ENCODE measurements around the gene NOTO.
"Not testable (repeated sequence)": the region's sequence is repeated elsewhere in the genome, so short reads cannot be mapped to it uniquely, and the experiment has no call there.

NOTO gene

DNA sequence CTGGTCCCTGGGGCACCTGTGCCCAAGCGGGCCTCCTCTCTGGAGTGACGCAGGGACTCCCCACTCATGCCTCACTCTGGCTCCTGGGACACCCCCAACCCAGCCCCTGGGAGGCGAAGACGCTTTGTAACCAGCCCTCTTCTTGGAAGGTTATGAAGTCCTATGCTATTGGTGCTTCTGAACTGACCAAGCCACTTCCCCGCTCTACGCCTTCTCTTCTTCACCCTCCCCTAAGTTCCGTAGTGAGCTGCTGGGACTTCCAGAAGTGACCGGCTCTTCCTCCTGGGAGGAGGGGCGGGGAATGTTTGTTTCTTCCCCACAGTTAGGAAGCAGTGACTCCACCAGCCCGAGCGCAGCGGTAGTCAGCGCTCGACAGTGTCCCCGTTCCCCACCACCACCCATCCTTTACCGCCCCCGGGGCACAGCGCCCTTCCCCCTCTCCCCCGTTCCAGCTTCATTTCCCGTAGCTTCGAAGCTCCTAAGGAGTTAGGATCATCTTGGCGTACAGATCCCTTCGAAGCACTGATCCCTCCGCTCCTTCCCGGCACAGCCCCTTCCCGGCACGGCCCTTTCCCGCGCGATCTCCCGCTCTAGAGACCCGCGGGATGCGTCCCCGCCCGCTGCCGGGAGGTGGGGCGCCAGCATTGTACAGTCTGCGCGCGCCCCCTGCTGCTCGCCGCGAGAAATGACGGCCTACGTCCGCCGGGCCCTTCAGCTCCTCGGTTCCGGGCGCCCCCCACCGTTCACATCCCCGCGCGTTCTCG, 25.3 kb upstream of the NOTO start:
- H3K4me3 ChIP-seq (ENCODE audit: low read depth, low read length): peak overlapping the region; percentile 49
- no peak for DNase-seq (ENCODE audit: low read depth)
- TF ChIP-seq, protein P1, sequence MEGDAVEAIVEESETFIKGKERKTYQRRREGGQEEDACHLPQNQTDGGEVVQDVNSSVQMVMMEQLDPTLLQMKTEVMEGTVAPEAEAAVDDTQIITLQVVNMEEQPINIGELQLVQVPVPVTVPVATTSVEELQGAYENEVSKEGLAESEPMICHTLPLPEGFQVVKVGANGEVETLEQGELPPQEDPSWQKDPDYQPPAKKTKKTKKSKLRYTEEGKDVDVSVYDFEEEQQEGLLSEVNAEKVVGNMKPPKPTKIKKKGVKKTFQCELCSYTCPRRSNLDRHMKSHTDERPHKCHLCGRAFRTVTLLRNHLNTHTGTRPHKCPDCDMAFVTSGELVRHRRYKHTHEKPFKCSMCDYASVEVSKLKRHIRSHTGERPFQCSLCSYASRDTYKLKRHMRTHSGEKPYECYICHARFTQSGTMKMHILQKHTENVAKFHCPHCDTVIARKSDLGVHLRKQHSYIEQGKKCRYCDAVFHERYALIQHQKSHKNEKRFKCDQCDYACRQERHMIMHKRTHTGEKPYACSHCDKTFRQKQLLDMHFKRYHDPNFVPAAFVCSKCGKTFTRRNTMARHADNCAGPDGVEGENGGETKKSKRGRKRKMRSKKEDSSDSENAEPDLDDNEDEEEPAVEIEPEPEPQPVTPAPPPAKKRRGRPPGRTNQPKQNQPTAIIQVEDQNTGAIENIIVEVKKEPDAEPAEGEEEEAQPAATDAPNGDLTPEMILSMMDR (IDR thresholded peaks at IDR 0.05; ENCODE audit: control insufficient read depth, extremely low read depth, insufficient read depth): peak; percentile 94

DNA sequence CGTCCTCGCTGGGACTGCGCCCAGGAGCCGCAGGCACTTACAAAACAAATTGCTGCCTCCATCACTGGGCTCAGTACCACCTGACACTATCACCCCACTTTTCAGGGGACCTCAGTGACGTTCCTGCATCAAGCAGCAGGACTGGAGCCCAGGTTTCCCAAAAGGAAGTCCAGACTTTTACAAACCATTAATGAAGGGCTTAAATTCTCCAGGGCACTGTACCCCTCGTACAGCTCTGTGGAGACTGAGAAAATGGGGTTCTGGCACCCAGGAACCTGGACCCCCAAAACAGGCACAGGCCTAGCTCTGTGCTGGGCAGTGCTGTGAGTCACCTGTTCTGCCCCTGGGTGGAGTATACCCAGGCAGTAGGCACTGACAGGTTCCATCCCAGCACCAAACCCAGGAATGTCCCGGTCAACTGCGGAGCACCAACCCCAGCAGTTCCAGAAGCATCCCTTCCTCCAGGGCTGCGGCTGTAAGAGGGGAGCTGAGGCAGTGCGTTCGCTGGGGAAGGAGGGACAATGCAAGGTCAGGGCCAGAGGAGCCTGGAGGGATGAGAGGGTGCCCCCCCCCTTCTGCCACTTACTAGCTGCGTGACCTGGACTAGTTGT, 24.6 kb upstream of the NOTO start:
- TF ChIP-seq, protein P1 (IDR thresholded peaks at IDR 0.05; ENCODE audit: control insufficient read depth, extremely low read depth, insufficient read depth): no peak
- H3K4me3 ChIP-seq (ENCODE audit: low read depth, low read length): peak overlapping the region; percentile 49
- no peak for DNase-seq (ENCODE audit: low read depth)

DNA sequence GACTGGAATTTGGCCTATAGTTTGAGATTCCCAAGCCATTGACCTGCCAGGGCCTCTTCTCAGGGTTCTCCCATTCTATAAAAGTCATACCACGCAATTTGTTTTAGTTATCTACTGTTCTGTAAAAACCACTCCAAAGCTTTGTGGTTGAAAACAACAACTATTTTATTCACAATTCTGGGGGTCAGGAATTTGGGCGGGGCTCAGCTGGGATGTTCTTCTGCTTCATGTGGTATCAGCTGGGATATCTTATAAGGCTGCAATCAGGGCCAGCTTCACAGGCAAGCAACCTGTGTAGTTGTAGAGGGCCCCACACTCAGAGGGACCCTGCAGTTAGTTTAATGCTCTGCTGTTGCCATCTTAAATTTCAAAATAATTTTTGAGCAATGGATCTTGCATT, 16.4 kb upstream of the NOTO start:
- TF ChIP-seq, protein P1 (IDR thresholded peaks at IDR 0.05; ENCODE audit: control insufficient read depth, extremely low read depth, insufficient read depth): no peak
- H3K4me3 ChIP-seq (ENCODE audit: low read depth, low read length): no peak overlapping the region
- DNase-seq (ENCODE audit: low read depth): no peak

DNA sequence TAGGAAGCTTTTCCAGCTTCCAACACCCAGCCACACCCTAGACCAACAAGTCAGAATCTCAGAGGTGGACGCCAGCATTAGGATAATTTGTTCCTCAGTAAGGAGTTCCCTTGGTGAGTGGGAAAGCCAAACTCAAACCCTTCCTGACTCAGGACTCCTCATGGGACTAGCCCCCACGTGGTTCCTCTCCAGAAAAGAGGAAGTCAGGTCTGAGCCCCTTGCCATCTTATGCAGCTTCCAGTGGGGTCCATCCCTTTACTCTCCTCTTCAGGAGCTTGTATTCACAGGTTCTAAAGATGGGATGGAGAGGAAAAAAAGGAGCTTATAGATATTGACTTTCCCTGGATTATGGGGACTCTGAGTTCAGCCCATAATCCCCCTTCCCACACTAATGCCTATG, 14.8 kb upstream of the NOTO start:
- TF ChIP-seq, protein P1 (IDR thresholded peaks at IDR 0.05; ENCODE audit: control insufficient read depth, extremely low read depth, insufficient read depth): no peak
- H3K4me3 ChIP-seq (ENCODE audit: low read depth, low read length): no peak overlapping the region
- no peak for DNase-seq (ENCODE audit: low read depth)

DNA sequence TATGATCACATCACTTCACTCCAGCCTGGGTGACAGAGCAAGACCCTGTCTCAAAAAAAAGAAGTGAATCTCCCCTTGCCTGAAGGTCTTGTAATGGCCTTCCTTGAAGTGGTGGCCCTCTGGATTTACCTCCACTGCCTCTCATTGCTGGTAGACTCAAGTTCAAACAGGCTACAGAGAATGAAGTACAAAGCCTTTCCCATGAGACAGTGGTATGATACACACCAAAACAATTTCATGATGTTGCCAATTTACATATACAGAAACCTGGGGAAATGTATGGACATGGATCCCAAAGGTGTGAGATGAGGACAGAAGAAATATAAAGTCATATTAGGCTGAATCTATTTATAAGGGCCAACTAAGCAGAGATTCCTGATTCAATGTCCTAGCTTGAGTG, 4.8 kb upstream of the NOTO start:
- TF ChIP-seq, protein P1 (IDR thresholded peaks at IDR 0.05; ENCODE audit: control insufficient read depth, extremely low read depth, insufficient read depth): no peak
- H3K4me3 ChIP-seq (ENCODE audit: low read depth, low read length): no peak overlapping the region
- DNase-seq (ENCODE audit: low read depth): no peak

DNA sequence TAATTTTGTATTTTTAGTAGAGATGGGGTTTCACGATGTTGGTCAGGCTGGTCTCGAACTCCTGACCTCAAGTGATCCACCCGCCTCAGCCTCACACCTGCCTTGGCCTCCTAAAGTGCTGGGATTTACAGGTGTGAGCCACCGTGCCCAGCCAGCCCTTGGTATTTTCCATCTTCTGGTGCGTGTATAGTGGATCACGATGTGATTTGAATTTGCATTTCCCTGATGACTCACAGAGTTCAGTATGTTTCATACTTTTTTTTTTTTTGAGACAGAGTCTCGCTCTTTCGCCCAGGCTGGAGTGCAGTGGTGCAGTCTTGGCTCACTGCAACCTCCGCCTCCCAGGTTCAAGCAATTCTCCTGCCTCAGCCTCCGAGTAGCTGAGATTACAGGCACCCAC, 2.1 kb upstream of the NOTO start:
- not testable (repeated sequence) for H3K4me3 ChIP-seq (ENCODE audit: low read depth, low read length); DNase-seq (ENCODE audit: low read depth)

DNA sequence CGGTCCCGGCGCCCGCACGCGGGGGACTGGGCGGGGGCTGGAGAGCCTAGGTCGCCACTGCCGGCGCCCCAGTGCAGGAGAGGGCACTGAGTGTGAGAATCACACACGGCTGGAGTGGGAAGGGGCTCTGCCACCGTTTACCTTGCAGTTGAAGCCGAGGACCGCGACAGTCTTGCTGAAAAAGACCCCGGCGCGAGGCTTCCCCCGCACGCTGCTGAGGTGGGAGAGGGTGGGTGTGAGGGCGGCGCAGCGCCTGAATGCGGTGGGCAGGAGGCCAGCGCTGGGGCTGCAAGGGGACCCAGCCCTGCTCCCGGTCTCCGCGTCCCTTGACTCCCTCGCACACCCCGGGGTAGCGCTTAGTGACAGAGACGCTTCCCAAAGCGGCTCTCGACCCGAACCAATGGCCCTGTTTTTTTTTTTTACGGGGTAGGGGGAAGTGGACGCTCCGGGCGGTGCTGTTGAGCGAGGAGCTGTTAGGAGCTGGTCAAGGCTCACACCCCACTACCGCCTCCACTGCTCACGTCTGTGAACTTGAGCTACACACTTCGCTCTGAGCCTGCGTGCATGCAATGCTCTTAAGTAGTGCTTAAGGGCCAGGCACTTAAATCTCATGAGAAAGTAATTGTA, 794 bp downstream of the NOTO start:
- TF ChIP-seq, protein P1 (IDR thresholded peaks at IDR 0.05; ENCODE audit: control insufficient read depth, extremely low read depth, insufficient read depth): no peak
- H3K4me3 ChIP-seq (ENCODE audit: low read depth, low read length): no peak overlapping the region
- DNase-seq (ENCODE audit: low read depth): no peak

All from LNCaP clone FGC (cell line).